ENCODE data around the gene SYT8. TPM values are rescaled to one million over a fixed set of nuclear protein-coding genes. Genes with fewer than 3 reads are reported as not detected.

The SYT8 gene
- total RNA-seq, 5 donors from 2014 or later (not counting 1 experiment from before 2014, with no cell fraction given): not detected

GRCh38 chr11:1856306-1857005 lies 21.7 kb downstream of the SYT8 start:
- peaks cover 8 to 23% of the 10 kb centered on the region in 2 donors for H3K36me3 ChIP-seq (ENCODE audit: control insufficient read depth in 2 of 2, extremely low read depth in 1 of 2, insufficient read depth in 1 of 2, low read length in 1 of 2)
- CTCF ChIA-PET: no interaction called here
- peak overlapping the region in 1 of 2 donors; percentile 77 for H3K27ac Mint-ChIP-seq
- no peaks in the 10 kb centered on the region for H3K9me3 ChIP-seq
- no peaks in the 10 kb centered on the region for H3K9me3 Mint-ChIP-seq
- no peaks in the 10 kb centered on the region for H3K27me3 Mint-ChIP-seq
- DNase-seq (no peak), ATAC-seq (replicated peaks in 1 of 4) (no peak)
- H3K27ac ChIP-seq (ENCODE audit: low read length): no peak overlapping the region
- H3K27me3 ChIP-seq (replicated peaks in 1 of 2; ENCODE audit: control insufficient read depth in 2 of 2, extremely low read depth in 1 of 2, insufficient read depth in 2 of 2, low read length in 1 of 2): no peaks in the 10 kb centered on the region
- H3K4me3 Mint-ChIP-seq: peak overlapping the region in 2 of 3 donors; percentile 45 to 98
- peaks cover 42 to 81% of the 10 kb centered on the region in 2 experiments for H3K4me1 ChIP-seq (ENCODE audit: control insufficient read depth in 1 of 2, extremely low read depth in 1 of 2, insufficient read depth in 2 of 2, low read length in 2 of 2)
- POLR2A ChIA-PET: no interaction called here
- peaks cover 6% of the 10 kb centered on the region for H3K36me3 Mint-ChIP-seq
- no peak overlapping the region for H3K4me3 ChIP-seq (ENCODE audit: control insufficient read depth in 1 of 2, extremely low read depth in 1 of 2, low read length in 1 of 2)
- peaks cover 33 to 52% (median 46%) of the 10 kb centered on the region in 3 donors for H3K4me1 Mint-ChIP-seq
- 95% methylated on average over 6 of the region's 13 CpGs for WGBS (ENCODE audit: insufficient coverage)

DNA sequence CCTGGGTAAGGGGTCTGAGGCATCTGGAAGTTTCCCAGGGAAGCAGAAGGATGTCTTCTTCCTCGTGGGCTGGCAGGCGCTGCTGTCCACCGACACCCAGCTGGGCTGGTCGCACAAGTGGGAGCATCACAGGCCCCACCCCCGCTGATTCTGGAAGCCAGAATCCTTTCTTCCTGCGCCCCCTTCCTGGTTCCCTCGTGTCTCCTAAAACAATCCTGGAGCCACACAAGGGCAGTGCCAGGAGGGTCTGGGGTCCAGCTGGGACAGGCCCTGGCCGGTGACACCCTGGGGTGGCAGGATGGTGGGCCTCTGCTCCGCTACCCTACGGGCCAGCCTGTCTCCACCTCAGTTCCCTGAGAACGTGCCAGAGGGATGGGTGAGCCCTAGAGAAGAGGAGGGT lies 22.3 kb downstream of the SYT8 start:
- Histone ChIP-seq H3K4me3 (ENCODE audit: control insufficient read depth in 1 of 2, extremely low read depth in 1 of 2, low read length in 1 of 2) (no peak overlapping the region), H3K27ac (ENCODE audit: low read length) (no peak overlapping the region), H3K36me3 (ENCODE audit: control insufficient read depth in 2 of 2, extremely low read depth in 1 of 2, insufficient read depth in 1 of 2, low read length in 1 of 2) (peaks cover 8 to 23% of the 10 kb centered on the region in 2 donors), H3K27me3 (replicated peaks in 1 of 2; ENCODE audit: control insufficient read depth in 2 of 2, extremely low read depth in 1 of 2, insufficient read depth in 2 of 2, low read length in 1 of 2) (no peaks in the 10 kb centered on the region), H3K9me3 (no peaks in the 10 kb centered on the region), H3K4me1 (ENCODE audit: control insufficient read depth in 1 of 2, extremely low read depth in 1 of 2, insufficient read depth in 2 of 2, low read length in 2 of 2) (peaks cover 40 to 75% of the 10 kb centered on the region in 2 experiments)
- DNase-seq (no peak), ATAC-seq (replicated peaks in 1 of 4) (no peak)
- H3K36me3 Mint-ChIP-seq: peaks cover 6% of the 10 kb centered on the region
- ChIA-PET CTCF (no interaction called here), POLR2A (interaction anchor here in 1 of 2 donors (0.6 kb wide), 1 partner anchor 12 kb away, joined by 3 read pairs; no protein-coding TSS in a partner anchor)
- no peak overlapping the region for H3K4me3 Mint-ChIP-seq
- no peaks in the 10 kb centered on the region for H3K9me3 Mint-ChIP-seq
- H3K27ac Mint-ChIP-seq: no peak overlapping the region
- no peaks in the 10 kb centered on the region for H3K27me3 Mint-ChIP-seq
- WGBS (ENCODE audit: insufficient coverage): 91% methylated on average over 7 of the region's 11 CpGs
- H3K4me1 Mint-ChIP-seq: peaks cover 27 to 46% (median 40%) of the 10 kb centered on the region in 3 donors

- no peak overlapping the region for H3K27ac ChIP-seq (ENCODE audit: low read length)
These were observed 23.4 kb downstream of the SYT8 start for GRCh38 chr11:1858154-1858553.

DNA sequence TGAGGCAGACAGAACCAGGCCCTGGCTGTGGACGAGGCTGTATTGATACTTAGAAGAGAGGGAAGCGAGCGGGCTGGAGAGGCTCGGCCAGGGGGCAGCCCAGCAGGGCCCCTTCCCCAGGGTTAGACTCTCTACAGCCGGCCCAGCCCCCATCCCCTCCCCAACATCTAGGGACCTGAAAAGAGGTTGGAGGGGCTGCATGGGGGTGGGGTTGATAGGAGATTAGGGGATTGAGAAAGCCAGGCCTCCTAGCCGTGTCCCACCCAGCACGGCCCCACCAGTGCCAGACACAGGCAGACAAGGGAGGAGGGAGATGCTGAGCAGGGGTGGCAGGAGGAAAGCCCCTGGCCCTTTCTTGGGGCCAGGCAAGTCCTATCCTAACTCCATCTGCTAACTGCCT lies 23.8 kb downstream of the SYT8 start:
- peaks cover 13 to 35% (median 30%) of the 10 kb centered on the region in 3 donors for H3K4me1 Mint-ChIP-seq
- H3K36me3 Mint-ChIP-seq: peaks cover 6% of the 10 kb centered on the region
- peak overlapping the region in 1 of 3 donors; percentile 34 for H3K4me3 Mint-ChIP-seq
- H3K27ac ChIP-seq (ENCODE audit: low read length): no peak overlapping the region
- ChIA-PET CTCF (interaction anchor here in 1 of 2 donors (0.6 kb wide), 1 partner anchor 221 kb away, joined by 3 read pairs; no protein-coding TSS in a partner anchor), POLR2A (no interaction called here)
- H3K27me3 ChIP-seq (replicated peaks in 1 of 2; ENCODE audit: control insufficient read depth in 2 of 2, extremely low read depth in 1 of 2, insufficient read depth in 2 of 2, low read length in 1 of 2): no peaks in the 10 kb centered on the region
- H3K27me3 Mint-ChIP-seq: no peaks in the 10 kb centered on the region
- peak overlapping the region in 1 of 2 donors; percentile 40 for H3K27ac Mint-ChIP-seq
- H3K9me3 Mint-ChIP-seq: no peaks in the 10 kb centered on the region
- H3K4me3 ChIP-seq (ENCODE audit: control insufficient read depth in 1 of 2, extremely low read depth in 1 of 2, low read length in 1 of 2): no peak overlapping the region
- peaks cover 13 to 34% of the 10 kb centered on the region in 2 donors for H3K36me3 ChIP-seq (ENCODE audit: control insufficient read depth in 2 of 2, extremely low read depth in 1 of 2, insufficient read depth in 1 of 2, low read length in 1 of 2)
- DNase-seq (no peak), ATAC-seq (replicated peaks in 1 of 4) (no peak)
- no CpG with 5 or more reads among the region's 7 CpGs for WGBS (ENCODE audit: insufficient coverage)
- H3K9me3 ChIP-seq: no peaks in the 10 kb centered on the region
- H3K4me1 ChIP-seq (ENCODE audit: control insufficient read depth in 1 of 2, extremely low read depth in 1 of 2, insufficient read depth in 2 of 2, low read length in 2 of 2): peaks cover 37 to 80% of the 10 kb centered on the region in 2 experiments

More at GRCh38 chr11:1858154-1858553, 23.4 kb downstream of the SYT8 start:
- H3K4me3 Mint-ChIP-seq: peak overlapping the region in 1 of 3 donors; percentile 34
- DNase-seq: no peak
- Histone ChIP-seq H3K27me3 (replicated peaks in 1 of 2; ENCODE audit: control insufficient read depth in 2 of 2, extremely low read depth in 1 of 2, insufficient read depth in 2 of 2, low read length in 1 of 2) (no peaks in the 10 kb centered on the region), H3K36me3 (ENCODE audit: control insufficient read depth in 2 of 2, extremely low read depth in 1 of 2, insufficient read depth in 1 of 2, low read length in 1 of 2) (peaks cover 11 to 33% of the 10 kb centered on the region in 2 donors), H3K4me3 (ENCODE audit: control insufficient read depth in 1 of 2, extremely low read depth in 1 of 2, low read length in 1 of 2) (no peak overlapping the region), H3K9me3 (no peaks in the 10 kb centered on the region), H3K4me1 (ENCODE audit: control insufficient read depth in 1 of 2, extremely low read depth in 1 of 2, insufficient read depth in 2 of 2, low read length in 2 of 2) (peaks cover 37 to 77% of the 10 kb centered on the region in 2 experiments)
- H3K4me1 Mint-ChIP-seq: peaks cover 16 to 35% (median 30%) of the 10 kb centered on the region in 3 donors
- no peaks in the 10 kb centered on the region for H3K27me3 Mint-ChIP-seq
- ATAC-seq (replicated peaks in 1 of 4): no peak
- WGBS (ENCODE audit: insufficient coverage): 92% methylated on average over 9 of the region's 9 CpGs
- ChIA-PET CTCF (no interaction called here), POLR2A (no interaction called here)
- H3K27ac Mint-ChIP-seq: no peak overlapping the region
- no peaks in the 10 kb centered on the region for H3K9me3 Mint-ChIP-seq
- peaks cover 5% of the 10 kb centered on the region for H3K36me3 Mint-ChIP-seq

DNA sequence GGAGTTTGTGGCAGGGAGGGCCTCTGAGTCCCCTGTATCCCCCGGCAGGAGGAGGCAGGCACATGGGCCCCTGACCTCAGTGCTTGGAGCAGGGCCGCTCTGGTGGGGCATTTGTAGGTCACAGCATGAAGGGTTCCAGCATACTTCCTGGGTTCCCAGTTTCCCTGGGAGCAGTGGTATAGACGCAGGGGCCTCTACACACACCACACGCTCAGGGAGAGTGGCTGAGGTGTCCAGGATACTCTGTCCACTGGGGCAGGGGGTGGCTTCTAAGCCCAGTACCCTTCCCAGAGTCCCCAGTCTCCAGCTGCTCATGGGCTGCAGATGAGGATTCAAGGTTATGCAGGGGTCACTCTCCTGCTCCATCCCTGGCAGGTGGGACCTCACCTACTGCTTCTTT lies 24.2 kb downstream of the SYT8 start:
- Mint-ChIP-seq H3K27ac (peak overlapping the region in 1 of 2 donors; percentile 40), H3K4me3 (peak overlapping the region in 1 of 3 donors; percentile 34), H3K36me3 (peaks cover 3% of the 10 kb centered on the region), H3K27me3 (no peaks in the 10 kb centered on the region), H3K4me1 (peaks cover 16 to 33% (median 32%) of the 10 kb centered on the region in 3 donors), H3K9me3 (no peaks in the 10 kb centered on the region)
- ATAC-seq (replicated peaks in 1 of 4) (no peak), DNase-seq (no peak)
- Histone ChIP-seq H3K36me3 (ENCODE audit: control insufficient read depth in 2 of 2, extremely low read depth in 1 of 2, insufficient read depth in 1 of 2, low read length in 1 of 2) (peaks cover 13 to 34% of the 10 kb centered on the region in 2 donors), H3K27me3 (replicated peaks in 1 of 2; ENCODE audit: control insufficient read depth in 2 of 2, extremely low read depth in 1 of 2, insufficient read depth in 2 of 2, low read length in 1 of 2) (no peaks in the 10 kb centered on the region), H3K27ac (ENCODE audit: low read length) (no peak overlapping the region), H3K4me1 (ENCODE audit: control insufficient read depth in 1 of 2, extremely low read depth in 1 of 2, insufficient read depth in 2 of 2, low read length in 2 of 2) (peaks cover 37 to 80% of the 10 kb centered on the region in 2 experiments), H3K9me3 (no peaks in the 10 kb centered on the region), H3K4me3 (ENCODE audit: control insufficient read depth in 1 of 2, extremely low read depth in 1 of 2, low read length in 1 of 2) (no peak overlapping the region)
- CTCF ChIA-PET: interaction anchor here in 1 of 2 donors (0.6 kb wide), 1 partner anchor 221 kb away, joined by 3 read pairs; no protein-coding TSS in a partner anchor
- 69% methylated on average over 3 of the region's 4 CpGs for WGBS (ENCODE audit: insufficient coverage)
- POLR2A ChIA-PET: no interaction called here

GRCh38 chr11:1860108-1860507 lies 25.3 kb downstream of the SYT8 start:
- H3K27me3 Mint-ChIP-seq: no peaks in the 10 kb centered on the region
- ATAC-seq (replicated peaks in 1 of 4) (no peak), DNase-seq (no peak)
- no peaks in the 10 kb centered on the region for H3K9me3 ChIP-seq
- POLR2A ChIA-PET: no interaction called here
- no peaks in the 10 kb centered on the region for H3K27me3 ChIP-seq (replicated peaks in 1 of 2; ENCODE audit: control insufficient read depth in 2 of 2, extremely low read depth in 1 of 2, insufficient read depth in 2 of 2, low read length in 1 of 2)
- 100% methylated on average over 1 of the region's 1 CpG for WGBS (ENCODE audit: insufficient coverage)
- H3K4me1 ChIP-seq (ENCODE audit: control insufficient read depth in 1 of 2, extremely low read depth in 1 of 2, insufficient read depth in 2 of 2, low read length in 2 of 2): peaks cover 31 to 80% of the 10 kb centered on the region in 2 experiments
- no peak overlapping the region for H3K4me3 Mint-ChIP-seq
- no peak overlapping the region for H3K27ac Mint-ChIP-seq
- peaks cover 20 to 39% (median 39%) of the 10 kb centered on the region in 3 donors for H3K4me1 Mint-ChIP-seq
- no peak overlapping the region for H3K27ac ChIP-seq (ENCODE audit: low read length)
- peaks cover 11 to 34% of the 10 kb centered on the region in 2 donors for H3K36me3 ChIP-seq (ENCODE audit: control insufficient read depth in 2 of 2, extremely low read depth in 1 of 2, insufficient read depth in 1 of 2, low read length in 1 of 2)
- H3K36me3 Mint-ChIP-seq: peaks cover 2% of the 10 kb centered on the region
- H3K9me3 Mint-ChIP-seq: no peaks in the 10 kb centered on the region
- CTCF ChIA-PET: interaction anchor here in 1 of 2 donors (0.6 kb wide), 1 partner anchor 517 kb away, joined by 5 read pairs; the partner anchor contains the start of gene CD81
- no peak overlapping the region for H3K4me3 ChIP-seq (ENCODE audit: control insufficient read depth in 1 of 2, extremely low read depth in 1 of 2, low read length in 1 of 2)

Data from T-cell (primary cell).